Activated CD4-positive, alpha-beta T cell treated with anti-CD3 and anti-CD28 coated beads, Interleukin-2, amount 50 U/mL, for 48 hours (primary cell): Measurements from ENCODE around the gene SEC23A.
A peak's percentile ranks its signal among the peaks of the same experiment; 100 is the strongest.
"Not testable (repeated sequence)": the region's sequence is repeated elsewhere in the genome, so short reads cannot be mapped to it uniquely, and the experiment has no call there.

Experiments used
- DNase-seq, 2 experiments: peaks; one replicate each; pipeline ENCODE4 v3.0.0-alpha.2; 2020

Gene SEC23A

DNA sequence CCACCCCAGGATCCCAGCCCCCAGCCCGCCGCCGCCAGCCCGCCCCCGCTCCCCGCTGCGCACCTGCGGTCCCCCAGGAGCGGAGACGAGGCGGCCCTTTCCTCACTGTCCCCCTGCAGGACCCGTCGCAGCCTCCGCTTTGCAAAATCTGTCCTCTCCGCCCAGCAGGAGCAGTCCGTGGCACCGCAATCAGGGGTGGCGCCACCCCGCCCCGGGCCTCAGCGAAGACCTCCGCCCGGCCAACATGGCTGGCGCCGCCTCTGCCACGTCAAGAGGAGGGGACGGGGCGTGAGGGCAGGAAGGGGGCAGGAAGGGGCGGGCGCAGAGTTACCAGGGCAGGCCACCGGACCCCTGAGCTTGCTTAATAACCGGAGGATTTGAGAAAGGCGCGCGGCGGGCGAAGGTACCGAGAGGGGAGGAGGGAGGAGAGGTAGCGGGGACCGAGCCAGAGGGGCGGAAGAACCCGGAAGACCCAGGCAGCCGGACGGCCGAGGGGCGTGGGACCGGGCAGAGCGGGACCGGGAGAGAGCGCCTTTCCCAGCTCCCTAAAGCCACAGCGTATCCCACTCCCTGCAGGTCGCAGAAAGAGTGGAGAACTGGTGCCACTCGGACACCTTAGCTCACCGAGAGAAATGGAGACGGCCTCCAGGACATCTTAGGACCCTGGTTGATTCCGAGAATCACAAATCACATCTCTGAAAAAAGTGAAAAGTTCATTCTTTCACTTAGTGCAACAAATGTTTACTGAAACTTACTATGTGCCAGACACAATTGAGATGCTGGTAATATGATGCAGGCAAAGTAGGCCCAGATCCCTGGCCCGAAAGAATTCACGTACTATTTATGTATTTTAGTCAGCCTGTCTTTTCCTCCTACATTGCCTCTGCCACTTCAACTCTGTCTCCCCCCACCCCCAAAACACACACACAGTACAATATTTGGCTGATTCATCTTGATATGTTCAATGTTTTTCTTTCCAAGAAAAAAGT is at the start of gene SEC23A:
Gene SEC23A, minus strand, starts transcription at position 267 of the 989 bp plus-strand sequence. CDS start 7,117 bp downstream, outside the sequence.
- peak; percentile 86 to 89 for DNase-seq

DNA sequence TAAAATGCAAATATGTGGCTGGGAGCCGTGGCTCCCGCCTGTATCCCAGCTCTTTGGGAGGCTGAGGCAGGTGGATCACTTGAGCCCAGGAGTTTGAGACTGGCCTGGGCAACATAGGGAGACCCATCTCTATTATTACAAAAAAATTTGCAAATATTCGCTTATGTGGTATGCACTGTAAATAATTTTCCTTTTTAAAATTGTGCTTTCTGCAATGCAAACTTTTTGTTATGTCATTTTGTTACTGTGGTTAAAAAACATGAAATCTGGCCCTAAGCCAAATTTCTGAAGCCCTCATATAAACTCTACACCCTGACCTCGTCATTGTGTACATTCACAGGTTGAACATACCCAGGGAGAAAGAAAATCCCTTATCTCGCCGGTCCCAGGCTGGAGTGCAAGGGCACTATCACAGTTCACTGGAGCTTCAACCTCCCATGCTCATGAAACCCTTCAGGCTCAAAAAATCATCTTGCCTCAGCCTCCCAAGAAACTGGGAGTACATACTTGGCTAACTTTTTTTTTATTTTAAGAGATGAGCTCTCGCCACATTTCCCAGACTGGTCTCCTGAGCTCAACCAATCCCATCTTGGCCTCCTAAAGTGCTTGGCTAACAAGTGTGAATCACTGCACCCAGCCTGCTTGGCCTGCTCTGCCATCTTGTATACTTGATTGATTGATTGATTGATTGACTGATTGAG is 42.4 kb upstream of the SEC23A start:
- DNase-seq = no peak

DNA sequence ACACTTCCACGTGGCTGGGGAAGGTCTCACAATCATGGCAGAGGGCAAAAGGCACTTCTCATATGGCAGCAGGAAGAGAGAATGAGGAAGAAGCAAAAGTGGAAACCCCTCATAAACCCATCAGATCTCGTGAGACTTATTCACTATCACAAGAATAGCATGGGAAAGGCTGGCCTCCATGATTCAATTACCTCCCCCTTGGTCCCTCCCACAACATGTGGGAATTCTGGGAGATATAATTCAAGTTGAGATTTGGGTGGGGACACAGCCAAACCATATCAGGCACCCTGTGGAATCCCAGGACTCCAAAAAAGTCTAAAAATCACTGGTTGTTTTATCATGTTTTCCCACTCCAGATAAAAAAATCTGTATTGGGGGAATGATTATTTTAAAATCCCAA is 40.2 kb upstream of the SEC23A start:
- not testable (repeated sequence) for DNase-seq

DNA sequence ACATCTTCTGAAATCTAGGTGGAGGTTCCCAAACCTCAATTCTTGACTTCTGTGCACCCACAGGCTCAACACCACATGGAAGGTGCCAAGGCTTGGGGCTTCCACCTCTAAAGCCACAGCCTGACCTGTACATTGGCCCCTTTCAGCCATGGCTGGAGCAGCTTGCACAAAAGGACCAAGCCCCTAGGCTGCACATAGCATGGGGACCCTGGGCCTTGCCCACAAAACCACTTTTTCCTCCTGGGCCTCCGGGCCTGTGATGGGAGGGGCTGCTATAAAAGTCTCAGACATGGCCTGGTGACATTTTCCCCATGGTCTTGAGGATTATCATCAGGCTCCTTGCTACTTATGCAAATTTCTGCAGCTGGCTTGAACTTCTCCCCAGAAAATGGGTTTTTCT is 38.6 kb upstream of the SEC23A start:
- DNase-seq = not testable (repeated sequence)

DNA sequence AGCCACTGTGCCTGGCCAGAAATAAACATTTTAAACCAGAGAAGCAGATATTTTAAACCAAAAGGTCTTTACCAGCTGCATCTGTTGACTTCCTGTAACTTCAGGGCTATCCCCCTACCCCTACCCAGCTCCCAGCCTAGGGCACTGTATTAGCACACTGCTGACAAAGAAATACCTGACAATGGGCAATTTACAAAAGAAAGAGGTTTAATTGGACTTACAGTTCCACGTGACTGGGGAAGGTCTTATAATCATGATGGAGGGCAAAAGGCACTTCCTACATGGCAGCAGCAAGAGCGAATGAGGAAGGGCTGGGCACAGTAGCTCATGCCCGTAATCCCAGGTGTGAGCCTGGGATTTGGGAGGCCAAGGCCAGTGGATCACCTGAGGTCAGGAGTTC is 37.1 kb upstream of the SEC23A start:
- DNase-seq = no peak

DNA sequence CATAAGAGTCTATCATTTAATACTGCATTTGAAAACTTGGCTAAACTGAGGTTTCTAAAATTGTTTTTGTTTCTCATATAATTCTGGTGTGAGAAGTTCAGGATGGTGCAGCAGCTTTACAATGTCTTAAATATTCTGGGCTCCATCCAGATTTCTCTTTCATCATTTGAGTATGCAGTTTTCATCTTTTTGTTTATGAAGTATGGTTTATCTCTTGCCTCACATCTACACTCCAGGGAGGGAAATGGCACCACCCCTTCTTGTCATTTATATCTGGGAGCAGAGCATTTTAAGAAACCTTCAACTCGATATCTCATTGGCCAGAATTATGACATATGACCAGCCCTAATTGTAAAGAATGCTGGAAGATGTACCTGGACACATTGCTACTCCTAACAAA is 35.4 kb upstream of the SEC23A start:
- DNase-seq = no peak

DNA sequence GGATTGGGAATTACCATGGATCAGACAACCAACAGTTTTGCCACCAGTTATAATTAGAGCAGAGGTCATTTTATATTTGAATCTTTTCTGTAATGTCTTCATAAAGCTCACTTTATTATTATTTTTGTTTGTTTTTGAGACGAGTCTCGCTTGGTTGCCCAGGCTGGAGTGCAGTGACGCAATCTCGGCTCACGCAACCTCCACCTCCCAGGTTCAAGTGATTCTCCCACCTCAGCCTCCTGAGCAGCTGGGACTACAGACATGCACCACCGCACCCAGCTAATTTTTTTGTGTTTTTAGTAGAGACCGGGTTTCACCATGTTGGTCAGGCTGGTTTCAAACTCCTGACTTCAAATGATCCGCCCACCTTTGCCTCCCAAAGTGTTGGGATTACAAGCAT is 34.8 kb upstream of the SEC23A start:
- not testable (repeated sequence) for DNase-seq

DNA sequence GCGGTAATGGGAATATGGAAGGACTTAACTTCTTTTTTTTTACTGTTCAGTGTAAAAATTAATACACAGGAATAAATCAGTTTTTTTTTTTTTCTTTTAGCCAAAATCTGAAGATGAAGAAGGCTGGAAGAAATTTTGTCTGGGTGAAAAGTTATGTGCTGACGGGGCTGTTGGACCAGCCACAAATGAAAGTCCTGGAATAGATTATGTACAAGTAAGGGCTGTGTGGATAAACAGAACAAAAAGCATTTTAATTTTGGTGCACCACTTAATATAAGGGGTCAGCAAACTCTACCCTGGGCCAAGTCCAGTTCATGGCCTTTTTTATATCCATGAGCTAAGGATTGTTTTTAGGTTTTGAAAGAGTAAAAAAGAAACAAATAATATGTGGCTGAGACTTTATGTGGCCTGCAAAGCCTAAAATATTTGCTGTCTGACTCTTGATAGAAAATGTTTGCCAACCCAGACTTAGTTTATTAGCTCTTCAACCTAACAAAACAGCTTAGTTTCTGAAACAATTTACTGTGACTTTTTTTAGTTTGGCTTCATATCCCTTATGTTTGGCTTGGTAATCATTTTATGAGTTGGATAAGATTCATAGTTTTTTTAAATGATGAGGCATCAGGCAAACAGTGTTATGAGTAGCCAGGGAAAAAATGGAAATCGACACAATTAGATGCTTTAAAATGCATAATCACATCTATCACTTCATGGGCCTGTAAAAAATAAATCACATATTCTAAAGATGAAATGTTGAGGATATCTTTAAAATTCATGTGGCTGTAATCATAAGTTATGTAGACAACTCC is 19.5 kb upstream of the SEC23A start:
- no peak for DNase-seq

DNA sequence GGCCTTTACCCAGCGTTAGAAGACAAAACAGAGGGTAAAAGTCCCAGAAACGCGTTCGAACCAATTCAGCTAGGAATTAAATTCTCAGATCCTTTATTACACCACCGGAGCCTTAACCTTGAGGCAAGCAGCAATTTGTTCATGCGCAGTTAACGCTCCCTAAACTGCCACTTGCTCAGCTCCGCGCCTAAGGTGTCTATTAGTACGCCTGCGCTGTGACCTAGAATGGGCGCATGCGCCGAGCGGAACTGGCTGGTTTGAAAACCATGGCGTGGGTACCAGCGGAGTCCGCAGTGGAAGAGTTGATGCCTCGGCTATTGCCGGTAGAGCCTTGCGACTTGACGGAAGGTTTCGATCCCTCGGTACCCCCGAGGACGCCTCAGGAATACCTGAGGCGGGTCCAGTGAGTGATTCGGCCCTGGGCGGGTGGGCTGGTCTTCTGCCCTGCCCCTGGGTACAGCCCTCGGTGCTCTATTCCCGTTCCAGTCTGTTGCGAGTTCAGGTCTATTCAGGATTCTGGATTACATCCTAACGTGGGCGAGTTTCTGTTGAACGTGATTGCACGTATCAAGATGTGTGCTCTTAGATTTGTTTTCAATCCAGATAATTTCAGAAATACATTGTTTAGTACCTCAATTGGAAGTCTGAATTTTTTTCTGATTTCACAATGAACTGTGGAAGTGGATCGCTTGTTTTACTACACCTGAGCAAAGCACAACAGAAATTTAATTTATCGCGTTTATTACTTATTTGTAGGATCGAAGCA is 11.2 kb upstream of the SEC23A start, which contains the start of gene GEMIN2:
Gene GEMIN2, plus strand, starts transcription at position 251 of the 766 bp plus-strand sequence. Its CDS starts 16 bp downstream, at position 267.
- peak; percentile 93 to 96 for DNase-seq

DNA sequence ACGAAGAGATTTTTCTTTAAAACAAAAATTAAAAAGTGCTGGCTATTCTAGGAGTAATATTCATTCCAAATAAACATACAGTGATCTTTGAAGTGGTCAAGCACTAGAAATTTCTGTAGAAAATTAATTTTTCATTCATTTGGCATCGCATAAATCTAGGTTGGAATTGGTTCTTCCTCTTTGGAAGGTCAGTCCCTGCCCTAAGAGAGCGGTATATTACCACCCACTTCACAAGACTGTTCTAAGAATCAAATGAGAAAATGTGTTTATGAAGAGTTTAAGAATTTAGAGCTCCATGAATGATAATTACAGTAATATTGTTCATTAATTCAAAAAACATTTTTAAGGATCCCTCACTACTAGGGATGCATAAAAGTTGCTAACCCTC is 10.6 kb upstream of the SEC23A start:
- DNase-seq = no peak

DNA sequence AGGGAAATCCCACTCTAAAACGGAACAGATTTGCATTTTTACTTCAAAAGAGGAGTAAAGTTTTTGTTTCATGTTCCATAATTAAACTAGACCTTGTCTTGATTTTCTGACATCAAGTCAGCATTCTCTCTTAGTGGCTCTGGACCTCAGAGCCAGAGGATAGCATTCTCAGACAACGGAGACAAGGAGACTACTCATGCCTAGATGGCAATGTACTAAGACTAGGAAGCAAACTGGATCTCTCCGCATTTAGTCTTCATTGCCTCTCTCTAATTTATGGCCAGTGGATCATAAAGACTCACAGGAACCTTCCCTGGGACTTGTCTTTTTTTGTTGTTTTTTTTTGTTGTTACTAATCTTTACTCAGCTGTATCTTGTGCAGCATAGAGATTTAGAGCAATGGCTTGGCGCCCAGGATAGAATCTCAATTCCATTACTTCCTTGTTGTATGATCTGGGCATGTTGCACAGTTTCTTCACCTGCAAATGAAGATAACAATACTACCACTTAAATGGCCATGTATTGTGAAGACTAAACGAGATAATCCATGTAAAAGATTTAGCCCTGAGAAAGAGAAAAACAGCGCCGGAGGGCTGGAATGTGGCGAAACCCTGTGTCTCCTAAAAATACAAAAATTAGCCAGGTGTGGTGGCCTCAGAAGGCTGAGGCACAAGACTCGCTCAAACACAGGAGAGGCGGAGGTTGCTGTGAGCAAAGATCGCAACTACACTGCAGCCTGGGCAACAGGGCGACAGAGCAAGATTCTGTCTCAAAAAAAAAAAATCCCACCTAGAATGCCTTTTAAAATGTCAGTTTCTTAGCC is 7.1 kb upstream of the SEC23A start:
- no peak for DNase-seq

DNA sequence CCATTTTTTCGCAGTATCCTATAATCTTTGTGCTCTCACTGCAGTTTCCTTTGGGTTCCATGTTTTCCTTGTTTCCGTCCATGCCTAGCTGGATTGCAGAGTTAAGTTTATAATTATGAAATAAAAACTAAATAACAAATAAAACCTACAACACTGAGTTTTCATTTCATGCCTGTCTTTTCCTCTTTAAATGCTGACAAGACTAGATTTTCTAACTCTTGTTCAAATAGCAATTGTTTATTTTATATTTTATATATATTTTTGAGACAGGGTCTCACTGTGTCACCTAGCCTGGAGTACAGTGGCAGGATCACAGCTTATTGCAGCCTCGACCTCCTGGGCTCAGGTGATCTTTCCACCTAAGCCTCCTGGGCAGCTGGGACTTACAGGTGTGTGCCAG is 5.8 kb upstream of the SEC23A start:
- DNase-seq = no peak

DNA sequence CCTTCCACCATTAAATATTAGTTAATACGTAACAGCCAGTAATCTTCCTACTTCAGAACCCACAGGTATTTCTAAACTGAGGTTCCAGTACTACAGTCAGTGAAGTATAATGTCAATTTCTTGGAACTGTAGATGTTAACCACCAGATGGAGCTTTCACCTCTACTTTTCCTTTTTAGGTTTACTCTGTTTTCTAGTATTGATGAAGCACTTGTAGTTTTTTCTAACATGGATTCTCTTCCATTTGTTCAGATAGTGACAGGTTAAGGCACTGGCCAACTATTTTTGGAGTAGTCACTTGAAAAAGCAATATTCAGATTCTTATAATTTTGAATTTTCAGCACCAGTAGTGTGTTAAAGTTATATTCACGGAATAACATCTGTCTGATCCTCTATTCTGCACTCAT is 4.6 kb upstream of the SEC23A start:
- DNase-seq = no peak

DNA sequence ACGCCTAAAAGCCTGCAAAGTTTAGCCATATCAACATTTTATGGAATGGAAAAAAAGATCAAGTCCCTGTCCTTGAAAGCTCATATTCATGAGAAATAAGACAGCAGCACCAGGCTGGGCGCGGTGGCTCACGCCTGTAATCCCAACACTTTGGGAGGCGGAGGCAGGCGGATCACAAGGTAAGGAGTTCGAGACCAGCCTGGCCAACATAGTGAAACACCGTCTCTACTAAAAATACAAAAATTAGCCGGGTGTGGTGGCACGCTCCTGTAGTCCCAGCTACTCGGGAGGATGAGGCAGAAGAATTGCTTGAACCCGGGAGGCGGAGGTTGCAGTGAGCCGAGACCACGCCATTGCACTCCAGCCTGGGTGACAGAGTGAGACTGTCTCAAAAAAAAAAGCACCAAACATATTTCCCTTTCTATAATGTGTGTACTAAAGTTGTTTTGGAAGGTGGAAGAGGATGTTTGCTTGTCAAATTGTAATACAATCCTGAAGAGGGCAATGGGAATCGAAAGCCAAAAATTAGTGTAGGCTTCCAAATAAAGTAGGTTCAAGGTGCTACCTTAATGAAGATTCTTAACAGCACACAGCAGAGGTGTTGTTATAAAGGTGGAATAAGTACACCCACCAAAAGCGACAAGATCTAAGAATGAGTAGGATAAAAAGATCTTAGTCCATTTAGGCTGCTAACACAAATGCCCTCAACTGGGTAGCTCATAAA is 1.2 kb upstream of the SEC23A start:
- DNase-seq = not testable (repeated sequence)

DNA sequence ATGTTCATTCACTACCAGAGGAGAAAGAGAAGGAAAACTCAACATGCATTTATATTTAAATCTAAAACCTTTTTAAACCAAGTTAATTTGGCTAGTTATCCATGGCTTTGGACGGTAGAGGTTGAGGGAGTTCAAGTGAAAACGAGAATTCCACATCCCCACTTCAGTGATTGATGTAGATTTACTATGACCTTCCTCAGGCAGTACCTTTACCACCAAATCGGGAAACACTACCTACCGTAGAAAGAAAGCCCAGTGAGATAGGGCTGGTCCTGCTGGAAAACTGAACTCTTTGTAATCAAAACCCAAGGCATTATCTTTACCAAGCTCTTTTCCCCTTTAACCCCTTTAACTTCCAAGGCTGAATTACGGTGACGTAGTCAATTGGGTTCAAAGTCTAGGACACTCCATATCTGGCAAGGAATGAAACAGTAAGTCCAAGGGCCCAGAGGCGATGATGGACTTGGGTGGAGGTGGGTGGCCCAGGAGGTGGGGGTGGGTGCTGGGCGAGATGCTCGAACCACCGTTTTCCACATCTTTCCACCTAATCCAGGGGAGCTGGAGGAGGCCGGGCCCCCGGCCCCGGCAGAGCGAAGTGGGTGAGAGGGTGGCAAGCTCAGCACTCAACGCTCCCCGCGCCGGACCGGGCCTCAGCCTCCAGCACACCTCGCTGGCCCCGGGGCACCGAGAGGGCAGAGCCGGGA is 618 bp downstream of the SEC23A start:
- DNase-seq = no peak

DNA sequence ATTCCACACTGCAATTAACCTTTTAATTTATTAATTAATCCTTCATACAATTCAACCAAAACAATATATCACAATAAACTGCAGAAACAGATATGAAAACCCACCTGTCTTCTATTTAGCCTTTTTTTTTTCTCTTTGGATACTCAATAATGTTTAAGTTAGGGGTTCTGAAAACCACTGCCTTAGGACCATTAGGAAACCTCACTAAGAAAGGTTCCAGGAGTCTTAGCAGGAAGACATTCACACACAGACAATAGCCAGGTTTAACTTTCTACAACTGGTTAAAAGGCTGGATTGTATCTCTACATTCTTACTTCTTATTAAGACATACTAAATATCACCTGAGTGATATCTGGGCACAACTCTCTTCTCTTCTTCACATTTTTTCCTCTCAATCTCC is 3.3 kb downstream of the SEC23A start:
- DNase-seq = no peak

DNA sequence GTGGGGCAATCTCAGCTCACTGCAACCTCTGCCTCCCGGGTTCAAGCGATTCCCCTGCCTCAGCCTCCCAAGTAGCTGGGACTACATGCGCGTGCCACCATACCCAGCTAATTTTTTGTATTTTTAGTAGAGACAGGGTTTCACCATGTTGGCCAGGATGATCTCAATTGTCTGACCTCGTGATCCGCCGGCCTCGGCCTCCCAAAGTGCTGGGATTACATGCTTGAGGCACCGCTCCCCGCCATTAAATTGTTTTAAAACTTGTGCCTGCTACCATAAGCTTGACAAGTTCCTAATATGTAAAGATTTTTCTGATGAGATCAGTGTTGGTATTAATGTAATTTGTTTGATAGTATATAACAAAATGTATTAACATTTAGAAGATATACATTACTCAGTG is 3.8 kb downstream of the SEC23A start:
- not testable (repeated sequence) for DNase-seq

DNA sequence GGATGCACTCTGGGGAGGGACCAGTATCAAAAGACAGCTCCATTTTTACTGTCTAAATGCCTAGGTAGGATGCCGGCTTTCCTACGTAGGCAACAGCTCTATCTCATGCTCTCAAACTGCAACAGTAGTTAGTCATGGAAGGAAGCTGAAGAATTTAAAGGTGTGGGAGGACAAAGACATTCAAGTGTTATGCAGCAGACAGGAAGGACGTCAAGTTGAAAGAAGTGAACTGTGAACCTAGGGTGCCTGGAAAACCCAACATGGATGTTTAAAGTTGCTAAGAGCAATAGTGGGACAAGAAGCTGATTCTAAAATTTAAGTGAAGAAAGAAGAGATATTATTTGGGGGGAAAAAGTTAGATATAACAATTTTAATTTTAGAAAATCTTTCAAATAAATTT is 5.9 kb downstream of the SEC23A start:
- no peak for DNase-seq

DNA sequence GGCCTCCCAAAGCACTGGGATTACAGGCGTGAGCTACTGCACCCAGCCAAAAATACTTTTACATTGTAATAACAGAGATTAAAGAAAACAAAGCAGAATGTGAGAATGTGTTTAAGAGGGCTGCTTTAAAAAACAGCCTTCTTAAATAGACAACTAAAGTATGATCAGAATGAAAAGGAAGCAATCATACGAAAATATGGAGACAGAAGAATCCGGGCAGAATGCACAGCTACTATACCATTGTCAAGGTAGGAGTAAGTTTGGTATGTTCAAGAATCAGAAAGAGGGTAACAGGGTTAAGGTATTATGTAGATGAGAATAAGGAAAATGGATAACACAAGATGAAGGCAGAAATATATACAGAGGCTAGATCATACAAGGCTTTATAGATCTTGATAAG is 8.5 kb downstream of the SEC23A start:
- no peak for DNase-seq

DNA sequence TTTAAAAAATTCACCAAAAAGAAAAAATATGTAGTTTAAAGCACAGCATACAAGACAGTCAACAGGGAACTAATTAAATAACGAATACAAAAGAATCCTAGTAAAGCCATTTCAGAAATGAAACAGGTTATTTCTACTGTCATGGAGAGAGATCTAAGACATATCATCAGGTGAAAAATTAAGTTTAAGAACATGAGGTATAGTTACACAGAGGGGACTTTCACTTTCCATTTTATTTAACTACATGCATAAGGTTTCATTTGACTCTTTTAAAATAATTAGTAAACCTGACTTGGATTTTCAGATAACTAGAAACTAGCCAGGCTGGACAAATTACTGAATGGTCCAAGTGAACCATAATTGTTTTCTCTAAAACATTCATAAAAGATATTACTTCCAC is 11.3 kb downstream of the SEC23A start:
- no peak for DNase-seq
